Measurements from ENCODE around the gene TBX10.
"Not testable (repeated sequence)": the region's sequence is repeated elsewhere in the genome, so short reads cannot be mapped to it uniquely, and the experiment has no call there.

The TBX10 gene

GRCh38 chr11:67597458-67597857 lies 42.1 kb downstream of the TBX10 start:
- not testable (repeated sequence) for DNase-seq

GRCh38 chr11:67596753-67597300 lies 42.7 kb downstream of the TBX10 start:
- no peak for DNase-seq

GRCh38 chr11:67594480-67594879 lies 45.1 kb downstream of the TBX10 start:
- no peak for DNase-seq

- DNase-seq, result no peak
Observed at GRCh38 chr11:67593565-67593905, 46.0 kb downstream of the TBX10 start.

GRCh38 chr11:67592880-67593564 lies 46.5 kb downstream of the TBX10 start:
- DNase-seq, result no peak

- DNase-seq, result not testable (repeated sequence)
Observed at GRCh38 chr11:67588899-67589415, 50.6 kb downstream of the TBX10 start.

GRCh38 chr11:67588136-67588503 lies 51.4 kb downstream of the TBX10 start:
- DNase-seq, result no peak

GRCh38 chr11:67586568-67587250 lies 52.9 kb downstream of the TBX10 start:
- no peak for DNase-seq

- no peak for DNase-seq
Observed at GRCh38 chr11:67585911-67586310, 53.7 kb downstream of the TBX10 start.

GRCh38 chr11:67584881-67585873 lies 54.4 kb downstream of the TBX10 start:
- no peak for DNase-seq

- peak; percentile 57 for DNase-seq
Observed at GRCh38 chr11:67584205-67584880, 55.2 kb downstream of the TBX10 start.

GRCh38 chr11:67583247-67584204 lies 56.0 kb downstream of the TBX10 start, which contains the start of gene GSTP1:
GSTP1 (plus strand) TSS chr11:67583812; CDS start chr11:67583844, 32 bp downstream.
- peak; percentile 94 for DNase-seq

- no peak for DNase-seq
Observed at GRCh38 chr11:67582011-67582410, 57.6 kb downstream of the TBX10 start.

- DNase-seq, result no peak
Observed at GRCh38 chr11:67581469-67581868, 58.1 kb downstream of the TBX10 start.

Measured in fibroblast of skin of right biceps (primary cell).